H9 (cell line): ENCODE data around the gene LETM1. TPM values are rescaled to one million over a fixed set of nuclear protein-coding genes. Genes with fewer than 3 reads are reported as not detected.

Source experiments
- DNase-seq: peaks from one replicate; pipeline ENCODE4 v3.0.0-alpha.2; 2017
- H2AFZ ChIP-seq: one replicate; pipeline ENCODE4 v1.6.1; 2013; ENCODE audit warnings: mild to moderate bottlenecking, low read length, control low read depth, moderate library complexity
- H2AK5ac ChIP-seq: 2 replicates; pipeline ENCODE4 v1.6.1; 2013; ENCODE audit warnings: low read length, control low read depth, mixed read lengths; ENCODE audit not compliant: insufficient read length
- H2BK120ac ChIP-seq: one replicate; pipeline ENCODE4 v1.6.1; 2013; ENCODE audit warnings: low read depth, mild to moderate bottlenecking, low read length, control low read depth, inconsistent platforms; ENCODE audit not compliant: poor library complexity, severe bottlenecking
- H2BK12ac ChIP-seq: 2 replicates; pipeline ENCODE4 v1.6.1; 2013; ENCODE audit warnings: low read length, control low read depth, mixed read lengths, low read depth; ENCODE audit not compliant: insufficient read length
- H2BK15ac ChIP-seq: 2 replicates; pipeline ENCODE4 v1.6.1; 2013; ENCODE audit warnings: low read depth, low read length, control low read depth
- H2BK20ac ChIP-seq: one replicate; pipeline ENCODE4 v1.6.1; 2013; ENCODE audit warnings: low read depth, mild to moderate bottlenecking, low read length, control low read depth, inconsistent platforms; ENCODE audit not compliant: poor library complexity, severe bottlenecking
- H2BK5ac ChIP-seq: 2 replicates; pipeline ENCODE4 v1.6.1; 2013; ENCODE audit warnings: low read length, control low read depth, mixed read lengths; ENCODE audit not compliant: insufficient read length
- H3K14ac ChIP-seq: 2 replicates; pipeline ENCODE4 v1.6.1; 2013; ENCODE audit warnings: low read length, control low read depth; ENCODE audit not compliant: insufficient read depth
- H3K18ac ChIP-seq: 2 replicates; pipeline ENCODE4 v1.6.1; 2013; ENCODE audit warnings: low read depth, mild to moderate bottlenecking, mixed read lengths, low read length, control low read depth; ENCODE audit not compliant: insufficient read length
- H3K23ac ChIP-seq: 2 replicates; pipeline ENCODE4 v1.6.1; 2013; ENCODE audit warnings: low read length, control low read depth, mixed read lengths, low read depth; ENCODE audit not compliant: insufficient read length
- H3K23me2 ChIP-seq: 2 replicates; pipeline ENCODE4 v1.6.1; 2013; ENCODE audit warnings: low read depth, mild to moderate bottlenecking, mixed read lengths, low read length, control low read depth; ENCODE audit not compliant: insufficient read length, poor library complexity, severe bottlenecking
- H3K27ac ChIP-seq: 2 replicates; pipeline ENCODE4 v1.5.1; 2013; ENCODE audit warnings: low read length, control low read depth, mixed read lengths, low read depth; ENCODE audit not compliant: insufficient read length
- H3K27me3 ChIP-seq: 2 replicates; pipeline ENCODE4 v1.6.1; 2013; ENCODE audit warnings: low read length, control low read depth, inconsistent platforms; ENCODE audit not compliant: insufficient read depth
- H3K4ac ChIP-seq: 2 replicates; pipeline ENCODE4 v1.6.1; 2013; ENCODE audit warnings: low read depth, mild to moderate bottlenecking, control low read depth, inconsistent platforms, low read length, moderate library complexity
- H3K4me1 ChIP-seq: 2 replicates; pipeline ENCODE4 v1.6.1; 2013; ENCODE audit warnings: low read length, control low read depth, inconsistent platforms; ENCODE audit not compliant: insufficient read depth
- H3K4me2 ChIP-seq: 2 replicates; pipeline ENCODE4 v1.6.1; 2013; ENCODE audit warnings: low read length, control low read depth, mixed read lengths; ENCODE audit not compliant: insufficient read length, insufficient read depth
- H3K56ac ChIP-seq: 2 replicates; pipeline ENCODE4 v1.6.1; 2013; ENCODE audit warnings: low read depth, mild to moderate bottlenecking, mixed read lengths, low read length, control low read depth; ENCODE audit not compliant: insufficient read length
- H3K79me1 ChIP-seq: 2 replicates; pipeline ENCODE4 v1.6.1; 2013; ENCODE audit warnings: low read depth, mild to moderate bottlenecking, moderate library complexity, low read length, control low read depth, inconsistent platforms; ENCODE audit not compliant: insufficient read depth, poor library complexity, severe bottlenecking
- H3K79me2 ChIP-seq: 2 replicates; pipeline ENCODE4 v1.6.1; 2013; ENCODE audit warnings: low read length, control low read depth, inconsistent platforms; ENCODE audit not compliant: insufficient read depth
- H3K9ac ChIP-seq: 2 replicates; pipeline ENCODE4 v1.6.1; 2013; ENCODE audit warnings: low read length, control low read depth, mixed read lengths; ENCODE audit not compliant: insufficient read length; ENCODE audit errors: extremely low read depth
- H3K9me3 ChIP-seq: one replicate; pipeline ENCODE4 v1.6.1; 2013; ENCODE audit warnings: low read depth, low read length, inconsistent platforms; ENCODE audit not compliant: control insufficient read depth
- H3T11ph ChIP-seq: one replicate; pipeline ENCODE4 v1.6.1; 2013; ENCODE audit warnings: mild to moderate bottlenecking, low read length, control low read depth, inconsistent platforms
- H4K20me1 ChIP-seq: one replicate; pipeline ENCODE4 v1.6.1; 2013; ENCODE audit not compliant: control insufficient read depth, insufficient read length, insufficient read depth
- H4K5ac ChIP-seq: 2 replicates; pipeline ENCODE4 v1.6.1; 2013; ENCODE audit warnings: low read depth, mild to moderate bottlenecking, mixed read lengths, low read length, control low read depth; ENCODE audit not compliant: insufficient read length
- H4K8ac ChIP-seq: replicated peaks from 2 replicates; pipeline ENCODE4 v1.6.1; 2013; ENCODE audit warnings: low read length, control low read depth, mixed read lengths, low read depth; ENCODE audit not compliant: insufficient read length
- H4K91ac ChIP-seq: 2 replicates; pipeline ENCODE4 v1.6.1; 2013; ENCODE audit warnings: low read depth, mild to moderate bottlenecking, moderate library complexity, mixed read lengths, low read length, control low read depth; ENCODE audit not compliant: insufficient read length
- H3K27ac Mint-ChIP-seq, 3 experiments: 2 replicates in 2 of 3; 3 replicates in 1 of 3; pipeline ENCODE4 v1.8.0; 2020 to 2021; ENCODE audit warnings: mixed read lengths in 3 of 3, mild to moderate bottlenecking in 1 of 3, moderate library complexity in 1 of 3
- H3K27me3 Mint-ChIP-seq: 2 replicates; pipeline ENCODE4 v1.8.0; 2021; ENCODE audit warnings: low read depth, mild to moderate bottlenecking, moderate library complexity, mixed read lengths
- H3K36me3 Mint-ChIP-seq, 3 experiments: 2 replicates in 2 of 3; 3 replicates in 1 of 3; pipeline ENCODE4 v1.8.0; 2020 to 2021; ENCODE audit warnings: low read depth in 3 of 3, mixed read lengths in 3 of 3; ENCODE audit not compliant: insufficient read depth in 1 of 3
- H3K4me1 Mint-ChIP-seq, 2 experiments: 2 replicates each; pipeline ENCODE4 v1.8.0; 2020; ENCODE audit warnings: mixed read lengths in 2 of 2
- H3K4me3 Mint-ChIP-seq, 2 experiments: 2 replicates in 1 of 2; 3 replicates in 1 of 2; pipeline ENCODE4 v1.8.0; 2020 to 2021; ENCODE audit warnings: mild to moderate bottlenecking in 2 of 2, mixed read lengths in 2 of 2, moderate library complexity in 1 of 2
- H3K9me3 Mint-ChIP-seq, 2 experiments: 2 replicates in 1 of 2; 3 replicates in 1 of 2; pipeline ENCODE4 v1.8.0; 2020; ENCODE audit warnings: mild to moderate bottlenecking in 2 of 2, mixed read lengths in 2 of 2, moderate library complexity in 1 of 2
- WGBS: extraction: QIAGEN DNeasy Blood & Tissue Kit; methylation state at CpG from one replicate; pipeline ENCODE4 v1.1.7; 2013; ENCODE audit warnings: missing lambda C conversion rate, low lambda C conversion rate, mixed read lengths; ENCODE audit not compliant: insufficient read length; ENCODE audit errors: extremely low coverage; 5-methylcytosine and 5-hydroxymethylcytosine counted together
- total RNA-seq: library from RNA; stranded (reverse); gene quantifications from 2 replicates; pipeline ENCODE4 v1.2.1, GENCODE V29; 2021
- TF ChIP-seq, protein P1 (sequence below): fragments of 200-600 bp; sonication (generic); conservative IDR thresholded peaks from 3 replicates; pipeline ENCODE4 v1.8.0; 2021; ENCODE audit warnings: antibody characterized with exemption, mild to moderate bottlenecking

The LETM1 gene
- total RNA-seq, 1 experiment from 2014 or later: 43.4 TPM

DNA sequence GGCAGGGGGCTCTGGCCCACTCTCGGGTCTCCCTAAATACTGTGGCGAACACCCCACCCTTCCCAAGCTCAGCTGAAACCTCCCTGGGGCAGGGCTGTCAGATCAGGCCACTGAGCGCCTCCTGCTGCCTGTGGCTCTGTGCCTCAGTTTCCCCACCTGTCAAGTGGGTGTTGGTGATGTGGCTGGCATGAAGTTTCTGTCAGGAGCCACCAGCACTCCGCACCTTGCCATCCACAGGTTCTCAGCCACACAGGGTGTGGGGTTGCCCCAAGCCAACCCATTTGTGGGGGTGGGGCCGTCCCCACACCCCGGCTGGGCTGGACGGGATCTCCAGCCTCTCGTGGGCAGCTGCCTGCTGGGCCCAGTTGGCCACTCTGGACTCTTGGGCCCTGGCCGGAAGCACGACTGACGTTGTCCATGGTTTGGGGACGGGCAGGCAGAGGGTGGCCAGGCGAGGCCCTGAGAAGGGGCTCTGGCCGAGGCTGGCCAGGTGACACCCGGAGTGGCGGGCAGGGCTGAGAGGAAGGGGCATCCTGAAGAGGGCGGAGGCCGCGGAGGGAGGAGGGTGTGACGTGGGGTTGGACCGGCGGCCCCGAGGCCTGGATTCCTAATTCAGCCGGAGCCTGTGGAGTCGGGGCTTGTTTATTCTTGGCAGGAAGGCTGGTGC is 68.4 kb downstream of the LETM1 start:
- Histone ChIP-seq H2BK20ac (no peak overlapping the region), H2BK15ac (no peak overlapping the region), H3K23me2 (no peaks in the 10 kb centered on the region), H2BK5ac (no peak overlapping the region), H3T11ph (no peak overlapping the region), H3K18ac (no peak overlapping the region), H3K4me1 (no peaks in the 10 kb centered on the region), H3K9me3 (no peaks in the 10 kb centered on the region), H3K27ac (no peak overlapping the region), H3K79me1 (no peaks in the 10 kb centered on the region), H3K56ac (no peak overlapping the region), H4K91ac (no peak overlapping the region), H3K4me2 (no peak overlapping the region), H3K4ac (no peak overlapping the region), H3K14ac (no peak overlapping the region), H4K5ac (no peak overlapping the region), H3K23ac (no peak overlapping the region), H2BK12ac (no peak overlapping the region), H3K9ac (no peak overlapping the region), H4K20me1 (no peaks in the 10 kb centered on the region), H2BK120ac (no peak overlapping the region), H2AK5ac (no peak overlapping the region), H2AFZ (no peak overlapping the region), H4K8ac (no peak overlapping the region), H3K79me2 (no peaks in the 10 kb centered on the region), H3K27me3 (peaks cover 2% of the 10 kb centered on the region; the same call in 1 of the 2 replicates)
- H3K36me3 Mint-ChIP-seq: no peaks in the 10 kb centered on the region
- TF ChIP-seq, protein P1, sequence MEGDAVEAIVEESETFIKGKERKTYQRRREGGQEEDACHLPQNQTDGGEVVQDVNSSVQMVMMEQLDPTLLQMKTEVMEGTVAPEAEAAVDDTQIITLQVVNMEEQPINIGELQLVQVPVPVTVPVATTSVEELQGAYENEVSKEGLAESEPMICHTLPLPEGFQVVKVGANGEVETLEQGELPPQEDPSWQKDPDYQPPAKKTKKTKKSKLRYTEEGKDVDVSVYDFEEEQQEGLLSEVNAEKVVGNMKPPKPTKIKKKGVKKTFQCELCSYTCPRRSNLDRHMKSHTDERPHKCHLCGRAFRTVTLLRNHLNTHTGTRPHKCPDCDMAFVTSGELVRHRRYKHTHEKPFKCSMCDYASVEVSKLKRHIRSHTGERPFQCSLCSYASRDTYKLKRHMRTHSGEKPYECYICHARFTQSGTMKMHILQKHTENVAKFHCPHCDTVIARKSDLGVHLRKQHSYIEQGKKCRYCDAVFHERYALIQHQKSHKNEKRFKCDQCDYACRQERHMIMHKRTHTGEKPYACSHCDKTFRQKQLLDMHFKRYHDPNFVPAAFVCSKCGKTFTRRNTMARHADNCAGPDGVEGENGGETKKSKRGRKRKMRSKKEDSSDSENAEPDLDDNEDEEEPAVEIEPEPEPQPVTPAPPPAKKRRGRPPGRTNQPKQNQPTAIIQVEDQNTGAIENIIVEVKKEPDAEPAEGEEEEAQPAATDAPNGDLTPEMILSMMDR: no peak
- H3K4me3 Mint-ChIP-seq: no peak overlapping the region
- H3K27ac Mint-ChIP-seq: no peak overlapping the region
- DNase-seq: no peak
- peaks cover 29% of the 10 kb centered on the region for H3K27me3 Mint-ChIP-seq
- WGBS: no CpG with 5 or more reads among the region's 25 CpGs
- no peaks in the 10 kb centered on the region for H3K9me3 Mint-ChIP-seq
- peaks cover 13 to 22% of the 10 kb centered on the region in 2 experiments for H3K4me1 Mint-ChIP-seq
